H7 (cell line): ENCODE data around the gene RMRP. TPM values are rescaled to one million over a fixed set of nuclear protein-coding genes. Genes with fewer than 3 reads are reported as not detected.
A peak's percentile ranks its signal among the peaks of the same experiment; 100 is the strongest.

ENCODE experiments used
- DNase-seq: peaks from one replicate; pipeline ENCODE4 v3.0.0; 2012
- H3K27me3 ChIP-seq: 2 replicates; pipeline ENCODE4 v1.6.0; 2011; ENCODE audit warnings: mild to moderate bottlenecking, low read length; ENCODE audit not compliant: control insufficient read depth, insufficient read depth
- H3K36me3 ChIP-seq: replicated peaks from 2 replicates; pipeline ENCODE4 v1.5.1; 2011; ENCODE audit warnings: low read length; ENCODE audit not compliant: control insufficient read depth, insufficient read depth
- H3K4me3 ChIP-seq: 2 replicates; pipeline ENCODE4 v1.5.1; 2011; ENCODE audit warnings: low read depth, mild to moderate bottlenecking, control low read depth, low read length, moderate library complexity; ENCODE audit not compliant: insufficient read depth
- total RNA-seq: library from RNA; depleted of rRNA; stranded (reverse); fragments of >200 nt; shearing (Covaris generic); gene quantifications from 2 replicates; pipeline ENCODE4 v1.2.3, GENCODE V29; 2014

The RMRP gene
- total RNA-seq, 1 experiment from 2014 or later = 14,347 TPM

- H3K27me3 ChIP-seq = no peaks in the 10 kb centered on the region
- peak; percentile 99 for DNase-seq
- H3K4me3 ChIP-seq = peak within 1 kb of the TSS; percentile 78
- peaks cover 19% of the 10 kb centered on the region for H3K36me3 ChIP-seq
These were observed 7.0 kb upstream of the RMRP start, which contains the start of gene ARHGEF39 for GRCh38 chr9:35664531-35665470. Gene ARHGEF39 (minus strand): TSS chr9:35665195. CDS start chr9:35665169, 26 bp downstream.

GRCh38 chr9:35662437-35662836, 4.6 kb upstream of the RMRP start:
- Histone ChIP-seq H3K27me3 (no peaks in the 10 kb centered on the region), H3K4me3 (no peak overlapping the region), H3K36me3 (peaks cover 19% of the 10 kb centered on the region)
- no peak for DNase-seq

GRCh38 chr9:35661756-35662350, 4.0 kb upstream of the RMRP start:
- Histone ChIP-seq H3K36me3 (peaks cover 19% of the 10 kb centered on the region), H3K4me3 (no peak overlapping the region), H3K27me3 (no peaks in the 10 kb centered on the region)
- DNase-seq = no peak

- DNase-seq = peak; percentile 61
- Histone ChIP-seq H3K36me3 (peaks cover 19% of the 10 kb centered on the region), H3K27me3 (no peaks in the 10 kb centered on the region), H3K4me3 (no peak overlapping the region)
These were observed 3.2 kb upstream of the RMRP start for GRCh38 chr9:35660966-35661415.

- peak; percentile 8 for DNase-seq
- H3K27me3 ChIP-seq = no peaks in the 10 kb centered on the region
- H3K36me3 ChIP-seq = peaks cover 19% of the 10 kb centered on the region
- no peak overlapping the region for H3K4me3 ChIP-seq
These were observed 1.5 kb upstream of the RMRP start for GRCh38 chr9:35659340-35659739.

GRCh38 chr9:35658968-35659220, 1.1 kb upstream of the RMRP start:
- peak overlapping the region; percentile 90 for H3K4me3 ChIP-seq
- H3K36me3 ChIP-seq = peaks cover 19% of the 10 kb centered on the region
- no peak for DNase-seq
- no peaks in the 10 kb centered on the region for H3K27me3 ChIP-seq

GRCh38 chr9:35658137-35658967, 533 bp upstream of the RMRP start, which contains the start of gene CCDC107:
Gene CCDC107 (plus strand): TSS chr9:35658292. CDS start chr9:35658380, 88 bp downstream.
- Histone ChIP-seq H3K4me3 (peak within 1 kb of the TSS; percentile 90), H3K27me3 (no peaks in the 10 kb centered on the region), H3K36me3 (peaks cover 18% of the 10 kb centered on the region)
- DNase-seq = peak; percentile 99

GRCh38 chr9:35656831-35657545, 831 bp downstream of the RMRP start:
- peaks cover 7% of the 10 kb centered on the region for H3K36me3 ChIP-seq
- H3K4me3 ChIP-seq = peak overlapping the region; percentile 59
- DNase-seq = peak; percentile 54
- no peaks in the 10 kb centered on the region for H3K27me3 ChIP-seq

- Histone ChIP-seq H3K36me3 (peaks cover 5% of the 10 kb centered on the region), H3K4me3 (no peak overlapping the region), H3K27me3 (no peaks in the 10 kb centered on the region)
- peak; percentile 10 for DNase-seq
These were observed 1.5 kb downstream of the RMRP start for GRCh38 chr9:35656348-35656747.

- no peak overlapping the region for H3K4me3 ChIP-seq
- DNase-seq = no peak
- no peaks in the 10 kb centered on the region for H3K27me3 ChIP-seq
- H3K36me3 ChIP-seq = no peaks in the 10 kb centered on the region
These were observed 4.2 kb downstream of the RMRP start for GRCh38 chr9:35653611-35654010.

GRCh38 chr9:35652829-35653209, 5.0 kb downstream of the RMRP start:
- Histone ChIP-seq H3K27me3 (no peaks in the 10 kb centered on the region), H3K36me3 (no peaks in the 10 kb centered on the region), H3K4me3 (no peak overlapping the region)
- DNase-seq = no peak

GRCh38 chr9:35651956-35652828, 5.6 kb downstream of the RMRP start:
- Histone ChIP-seq H3K36me3 (no peaks in the 10 kb centered on the region), H3K27me3 (peaks cover 1% of the 10 kb centered on the region; the same call in 1 of the 2 replicates), H3K4me3 (no peak overlapping the region)
- no peak for DNase-seq
